Mammary epithelial cell (primary cell): Measurements from ENCODE around the gene SLC1A2.

ENCODE experiments used
- CTCF ChIP-seq, 2 donors: IDR thresholded peaks in 1 of 2; conservative IDR thresholded peaks in 1 of 2; 2 replicates each; pipeline ENCODE4 v1.5.1; 2011 to 2012; ENCODE audit warnings: inconsistent platforms in 2 of 2, low read length in 2 of 2, mild to moderate bottlenecking in 2 of 2, control low read depth in 1 of 2, low read depth in 1 of 2; ENCODE audit not compliant: insufficient read depth in 1 of 2; ENCODE audit errors: extremely low read depth in 1 of 2
- EZH2 ChIP-seq: IDR thresholded peaks from 2 replicates; pipeline ENCODE4 v1.6.1; 2012; ENCODE audit warnings: low read length, inconsistent platforms, borderline replicate concordance

- TF ChIP-seq CTCF (conservative IDR thresholded peaks at IDR 0.05 in 1 of 2, IDR thresholded peaks at IDR 0.05 in 1 of 2; ENCODE audit: extremely low read depth in 1 of 2, insufficient read depth in 1 of 2, low read depth in 1 of 2, low read length in 2 of 2), result no peak
- TF ChIP-seq EZH2, result no peak
Observed at GRCh38 chr11:35256296-35256695, 163.1 kb downstream of the SLC1A2 start.
